Measurements from ENCODE around the gene PJA2.

PJA2 gene

GRCh38 chr5:109404428-109404960 lies 5.3 kb downstream of the PJA2 start:
- no peak overlapping the region for H2AFZ ChIP-seq (ENCODE audit: low read length)
- no peak overlapping the region for H2BK15ac ChIP-seq (ENCODE audit: low read length)
- H4K91ac ChIP-seq (ENCODE audit: low read depth, low read length, poor library complexity), result no peak overlapping the region
- H2BK5ac ChIP-seq (ENCODE audit: low read length), result no peak overlapping the region
- H3K27me3 ChIP-seq (ENCODE audit: control insufficient read depth in 3 of 3, insufficient read depth in 3 of 3, low read depth in 1 of 3, low read length in 3 of 3), result no peaks in the 10 kb centered on the region
- H2AK5ac ChIP-seq (ENCODE audit: low read depth, low read length), result no peak overlapping the region
- H3K18ac ChIP-seq (ENCODE audit: low read length), result no peak overlapping the region
- peaks cover 0 to 35% of the 10 kb centered on the region in 2 donors for H3K36me3 ChIP-seq (replicated peaks in 1 of 2; ENCODE audit: control insufficient read depth in 2 of 2, insufficient read depth in 2 of 2, low read length in 2 of 2)
- H4K8ac ChIP-seq (ENCODE audit: low read depth, low read length), result no peak overlapping the region
- no peak for DNase-seq (ENCODE audit: low spot score)
- H3K4ac ChIP-seq (ENCODE audit: low read length), result no peak overlapping the region
- WGBS, 2 donors (ENCODE audit: extremely low coverage in 2 of 2, insufficient read length in 2 of 2, insufficient replicate concordance in 1 of 2), result no CpG with 5 or more reads among the region's 6 CpGs
- no peak overlapping the region for H3K9ac ChIP-seq (ENCODE audit: low read depth, low read length, poor library complexity)
- H2BK120ac ChIP-seq (ENCODE audit: low read depth, low read length), result no peak overlapping the region
- H3K4me3 ChIP-seq (ENCODE audit: low read length in 2 of 2), result no peak overlapping the region
- H3K27ac ChIP-seq (replicated peaks; ENCODE audit: low read length), result no peak overlapping the region
- H3K23ac ChIP-seq (ENCODE audit: low read depth, low read length, poor library complexity), result no peak overlapping the region
- H3K79me1 ChIP-seq (ENCODE audit: low read depth, low read length), result peaks cover 5% of the 10 kb centered on the region
- H2BK12ac ChIP-seq (ENCODE audit: low read length), result no peak overlapping the region
- H3K4me2 ChIP-seq (ENCODE audit: insufficient read depth, low read length, poor library complexity, severe bottlenecking), result no peak overlapping the region
- H3K9me3 ChIP-seq (replicated peaks in 1 of 2; ENCODE audit: control insufficient read depth in 2 of 2, insufficient read depth in 1 of 2, low read depth in 1 of 2, low read length in 2 of 2), result peaks cover 0 to 52% of the 10 kb centered on the region in 2 donors
- no peak overlapping the region for H3K14ac ChIP-seq (ENCODE audit: low read length)
- no peaks in the 10 kb centered on the region for H3K4me1 ChIP-seq (ENCODE audit: control insufficient read depth in 2 of 2, insufficient read depth in 1 of 2, low read depth in 1 of 2, low read length in 2 of 2)

GRCh38 chr5:109403469-109403868 lies 6.3 kb downstream of the PJA2 start:
- no peak overlapping the region for H3K27ac ChIP-seq (replicated peaks; ENCODE audit: low read length)
- WGBS, 2 donors (ENCODE audit: extremely low coverage in 2 of 2, insufficient read length in 2 of 2, insufficient replicate concordance in 1 of 2), result no CpG with 5 or more reads among the region's 5 CpGs
- no peak overlapping the region for H3K4ac ChIP-seq (ENCODE audit: low read length)
- no peak overlapping the region for H2BK5ac ChIP-seq (ENCODE audit: low read length)
- H3K4me3 ChIP-seq (ENCODE audit: low read length in 2 of 2), result no peak overlapping the region
- no peak overlapping the region for H3K23ac ChIP-seq (ENCODE audit: low read depth, low read length, poor library complexity)
- no peak overlapping the region for H4K8ac ChIP-seq (ENCODE audit: low read depth, low read length)
- peaks cover 0 to 59% of the 10 kb centered on the region in 2 donors for H3K9me3 ChIP-seq (replicated peaks in 1 of 2; ENCODE audit: control insufficient read depth in 2 of 2, insufficient read depth in 1 of 2, low read depth in 1 of 2, low read length in 2 of 2)
- DNase-seq (ENCODE audit: low spot score), result no peak
- no peak overlapping the region for H2BK15ac ChIP-seq (ENCODE audit: low read length)
- no peak overlapping the region for H2BK120ac ChIP-seq (ENCODE audit: low read depth, low read length)
- no peak overlapping the region for H2AK5ac ChIP-seq (ENCODE audit: low read depth, low read length)
- peaks cover 0 to 39% of the 10 kb centered on the region in 2 donors for H3K36me3 ChIP-seq (replicated peaks in 1 of 2; ENCODE audit: control insufficient read depth in 2 of 2, insufficient read depth in 2 of 2, low read length in 2 of 2)
- H3K4me1 ChIP-seq (ENCODE audit: control insufficient read depth in 2 of 2, insufficient read depth in 1 of 2, low read depth in 1 of 2, low read length in 2 of 2), result no peaks in the 10 kb centered on the region
- H3K14ac ChIP-seq (ENCODE audit: low read length), result no peak overlapping the region
- H4K91ac ChIP-seq (ENCODE audit: low read depth, low read length, poor library complexity), result no peak overlapping the region
- peaks cover 3% of the 10 kb centered on the region for H3K79me1 ChIP-seq (ENCODE audit: low read depth, low read length)
- H2BK12ac ChIP-seq (ENCODE audit: low read length), result no peak overlapping the region
- H3K9ac ChIP-seq (ENCODE audit: low read depth, low read length, poor library complexity), result no peak overlapping the region
- no peak overlapping the region for H2AFZ ChIP-seq (ENCODE audit: low read length)
- H3K4me2 ChIP-seq (ENCODE audit: insufficient read depth, low read length, poor library complexity, severe bottlenecking), result no peak overlapping the region
- no peak overlapping the region for H3K18ac ChIP-seq (ENCODE audit: low read length)
- H3K27me3 ChIP-seq (ENCODE audit: control insufficient read depth in 3 of 3, insufficient read depth in 3 of 3, low read depth in 1 of 3, low read length in 3 of 3), result no peaks in the 10 kb centered on the region

- H3K14ac ChIP-seq (ENCODE audit: low read length), result no peak overlapping the region
- H4K91ac ChIP-seq (ENCODE audit: low read depth, low read length, poor library complexity), result no peak overlapping the region
- peaks cover 0 to 49% of the 10 kb centered on the region in 2 donors for H3K9me3 ChIP-seq (replicated peaks in 1 of 2; ENCODE audit: control insufficient read depth in 2 of 2, insufficient read depth in 1 of 2, low read depth in 1 of 2, low read length in 2 of 2)
- H2BK120ac ChIP-seq (ENCODE audit: low read depth, low read length), result no peak overlapping the region
- peaks cover 5% of the 10 kb centered on the region for H3K79me1 ChIP-seq (ENCODE audit: low read depth, low read length)
- H3K36me3 ChIP-seq (replicated peaks in 1 of 2; ENCODE audit: control insufficient read depth in 2 of 2, insufficient read depth in 2 of 2, low read length in 2 of 2), result peaks cover 0 to 33% of the 10 kb centered on the region in 2 donors
- no peak overlapping the region for H3K18ac ChIP-seq (ENCODE audit: low read length)
- no peak overlapping the region for H2AK5ac ChIP-seq (ENCODE audit: low read depth, low read length)
- H3K4me1 ChIP-seq (ENCODE audit: control insufficient read depth in 2 of 2, insufficient read depth in 1 of 2, low read depth in 1 of 2, low read length in 2 of 2), result no peaks in the 10 kb centered on the region
- no peak overlapping the region for H2BK12ac ChIP-seq (ENCODE audit: low read length)
- H3K23ac ChIP-seq (ENCODE audit: low read depth, low read length, poor library complexity), result no peak overlapping the region
- H3K4ac ChIP-seq (ENCODE audit: low read length), result no peak overlapping the region
- no CpG with 5 or more reads among the region's 6 CpGs for WGBS, 2 donors (ENCODE audit: extremely low coverage in 2 of 2, insufficient read length in 2 of 2, insufficient replicate concordance in 1 of 2)
- H2BK5ac ChIP-seq (ENCODE audit: low read length), result no peak overlapping the region
- H3K27me3 ChIP-seq (ENCODE audit: control insufficient read depth in 3 of 3, insufficient read depth in 3 of 3, low read depth in 1 of 3, low read length in 3 of 3), result no peaks in the 10 kb centered on the region
- no peak overlapping the region for H3K4me3 ChIP-seq (ENCODE audit: low read length in 2 of 2)
- H3K9ac ChIP-seq (ENCODE audit: low read depth, low read length, poor library complexity), result no peak overlapping the region
- H3K4me2 ChIP-seq (ENCODE audit: insufficient read depth, low read length, poor library complexity, severe bottlenecking), result no peak overlapping the region
- H2BK15ac ChIP-seq (ENCODE audit: low read length), result no peak overlapping the region
- no peak for DNase-seq (ENCODE audit: low spot score)
- no peak overlapping the region for H4K8ac ChIP-seq (ENCODE audit: low read depth, low read length)
- no peak overlapping the region for H2AFZ ChIP-seq (ENCODE audit: low read length)
- H3K27ac ChIP-seq (replicated peaks; ENCODE audit: low read length), result no peak overlapping the region
Measured at GRCh38 chr5:109399092-109399759, 10.5 kb downstream of the PJA2 start.

GRCh38 chr5:109396965-109397364 lies 12.8 kb downstream of the PJA2 start:
- no peak overlapping the region for H2AFZ ChIP-seq (ENCODE audit: low read length)
- no peak for DNase-seq (ENCODE audit: low spot score)
- no peaks in the 10 kb centered on the region for H3K4me1 ChIP-seq (ENCODE audit: control insufficient read depth in 2 of 2, insufficient read depth in 1 of 2, low read depth in 1 of 2, low read length in 2 of 2)
- no peaks in the 10 kb centered on the region for H3K27me3 ChIP-seq (ENCODE audit: control insufficient read depth in 3 of 3, insufficient read depth in 3 of 3, low read depth in 1 of 3, low read length in 3 of 3)
- H2BK5ac ChIP-seq (ENCODE audit: low read length), result no peak overlapping the region
- H3K79me1 ChIP-seq (ENCODE audit: low read depth, low read length), result peaks cover 8% of the 10 kb centered on the region
- no peak overlapping the region for H2BK120ac ChIP-seq (ENCODE audit: low read depth, low read length)
- peaks cover 0 to 27% of the 10 kb centered on the region in 2 donors for H3K36me3 ChIP-seq (replicated peaks in 1 of 2; ENCODE audit: control insufficient read depth in 2 of 2, insufficient read depth in 2 of 2, low read length in 2 of 2)
- H2BK15ac ChIP-seq (ENCODE audit: low read length), result no peak overlapping the region
- H3K9ac ChIP-seq (ENCODE audit: low read depth, low read length, poor library complexity), result no peak overlapping the region
- no peak overlapping the region for H4K91ac ChIP-seq (ENCODE audit: low read depth, low read length, poor library complexity)
- H3K4me2 ChIP-seq (ENCODE audit: insufficient read depth, low read length, poor library complexity, severe bottlenecking), result no peak overlapping the region
- no peak overlapping the region for H2BK12ac ChIP-seq (ENCODE audit: low read length)
- H3K27ac ChIP-seq (replicated peaks; ENCODE audit: low read length), result no peak overlapping the region
- H4K8ac ChIP-seq (ENCODE audit: low read depth, low read length), result no peak overlapping the region
- H3K23ac ChIP-seq (ENCODE audit: low read depth, low read length, poor library complexity), result no peak overlapping the region
- no peak overlapping the region for H2AK5ac ChIP-seq (ENCODE audit: low read depth, low read length)
- peaks cover 0 to 30% of the 10 kb centered on the region in 2 donors for H3K9me3 ChIP-seq (replicated peaks in 1 of 2; ENCODE audit: control insufficient read depth in 2 of 2, insufficient read depth in 1 of 2, low read depth in 1 of 2, low read length in 2 of 2)
- no CpG with 5 or more reads among the region's 2 CpGs for WGBS, 2 donors (ENCODE audit: extremely low coverage in 2 of 2, insufficient read length in 2 of 2, insufficient replicate concordance in 1 of 2)
- H3K14ac ChIP-seq (ENCODE audit: low read length), result no peak overlapping the region
- no peak overlapping the region for H3K18ac ChIP-seq (ENCODE audit: low read length)
- no peak overlapping the region for H3K4me3 ChIP-seq (ENCODE audit: low read length in 2 of 2)
- no peak overlapping the region for H3K4ac ChIP-seq (ENCODE audit: low read length)
